Activated CD8-positive, alpha-beta memory T cell treated with anti-CD3 and anti-CD28 coated beads, Interleukin-2, amount 50 U/mL, for 1 hour (primary cell): ENCODE measurements around the gene ERCC6L2.

Experiments used
- DNase-seq: peaks from one replicate; pipeline ENCODE4 v3.0.0-alpha.2; 2020; ENCODE audit errors: extremely low read depth

ERCC6L2 gene

GRCh38 chr9:95870352-95870751, 5.1 kb upstream of the ERCC6L2 start:
- no peak for DNase-seq

DNA sequence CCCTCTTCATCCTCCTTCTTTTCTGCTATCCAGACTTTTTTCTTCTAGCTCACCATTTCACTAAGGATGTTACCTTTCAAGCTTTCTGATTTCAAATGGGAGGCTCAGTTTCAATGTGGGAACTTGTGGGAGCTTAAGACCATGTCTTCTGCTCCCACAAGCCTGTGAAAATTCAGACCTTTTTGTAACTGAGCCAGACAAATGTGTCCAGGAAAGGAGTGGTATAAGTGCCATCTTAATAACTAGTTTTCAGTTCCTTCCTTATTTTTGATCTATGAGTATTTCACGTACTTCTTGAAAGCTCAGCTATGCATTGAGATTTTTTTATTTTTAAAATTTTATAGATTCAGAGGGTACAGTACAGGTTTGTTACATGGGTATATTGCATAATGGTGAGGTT, 4.6 kb upstream of the ERCC6L2 start:
- no peak for DNase-seq

GRCh38 chr9:95874303-95874988, 1.0 kb upstream of the ERCC6L2 start:
- no peak for DNase-seq

- peak; percentile 23 for DNase-seq
Measured at GRCh38 chr9:95874989-95875304, 544 bp upstream of the ERCC6L2 start.

GRCh38 chr9:95876138-95876444, 600 bp downstream of the ERCC6L2 start:
- DNase-seq = no peak

DNA sequence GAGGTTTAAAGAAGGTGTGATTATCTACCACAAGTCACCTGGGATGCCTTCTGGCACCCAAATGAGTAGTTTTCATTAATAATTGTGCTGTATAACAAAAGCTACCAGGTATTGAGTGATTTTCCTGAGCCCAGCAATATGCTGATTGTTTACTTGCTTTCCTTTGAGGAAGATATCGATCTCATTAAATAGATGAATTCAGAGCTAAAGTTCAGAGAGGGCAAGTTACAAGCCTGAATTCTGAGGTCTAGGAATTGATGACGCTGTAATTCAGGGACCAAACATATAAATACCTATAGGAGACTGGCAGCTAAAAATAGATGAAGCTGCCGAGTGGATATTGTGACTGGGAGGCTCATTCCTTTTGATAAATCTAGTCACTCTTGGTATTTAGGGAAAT, 1.1 kb downstream of the ERCC6L2 start:
- no peak for DNase-seq

- DNase-seq = no peak
Measured at GRCh38 chr9:95877984-95878383, 2.5 kb downstream of the ERCC6L2 start.

GRCh38 chr9:95879591-95879990, 4.1 kb downstream of the ERCC6L2 start:
- DNase-seq = no peak

GRCh38 chr9:95880021-95880690, 4.7 kb downstream of the ERCC6L2 start:
- no peak for DNase-seq

DNA sequence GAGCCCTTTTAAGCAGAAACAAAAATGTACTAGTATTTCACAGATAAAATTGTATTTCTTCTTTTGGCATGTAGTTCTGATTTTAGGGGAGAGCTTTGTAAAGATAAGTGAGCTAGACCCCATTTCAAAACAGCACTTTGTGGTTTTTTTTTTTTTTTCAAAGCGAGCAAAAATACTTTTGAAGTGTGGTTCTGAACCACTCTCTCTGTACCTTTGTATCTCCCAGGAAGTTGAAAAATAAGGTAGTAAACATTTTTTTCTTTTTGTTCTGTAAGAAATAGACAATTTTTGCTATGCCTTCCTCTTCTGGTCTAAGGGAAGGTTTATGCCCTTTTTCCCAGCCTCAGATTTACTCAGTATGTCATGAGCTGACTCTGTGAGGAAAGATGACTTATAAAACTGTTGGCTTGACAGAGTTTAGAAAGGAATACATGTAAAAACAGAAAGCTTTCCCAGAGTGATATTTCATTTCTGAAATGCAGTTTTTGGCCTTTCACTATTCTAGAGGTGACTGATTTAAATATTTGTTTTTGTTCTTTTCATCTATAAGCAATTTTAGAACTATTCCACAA, 12.5 kb downstream of the ERCC6L2 start:
- DNase-seq = no peak

- DNase-seq = no peak
Measured at GRCh38 chr9:95890594-95890993, 15.1 kb downstream of the ERCC6L2 start.

DNA sequence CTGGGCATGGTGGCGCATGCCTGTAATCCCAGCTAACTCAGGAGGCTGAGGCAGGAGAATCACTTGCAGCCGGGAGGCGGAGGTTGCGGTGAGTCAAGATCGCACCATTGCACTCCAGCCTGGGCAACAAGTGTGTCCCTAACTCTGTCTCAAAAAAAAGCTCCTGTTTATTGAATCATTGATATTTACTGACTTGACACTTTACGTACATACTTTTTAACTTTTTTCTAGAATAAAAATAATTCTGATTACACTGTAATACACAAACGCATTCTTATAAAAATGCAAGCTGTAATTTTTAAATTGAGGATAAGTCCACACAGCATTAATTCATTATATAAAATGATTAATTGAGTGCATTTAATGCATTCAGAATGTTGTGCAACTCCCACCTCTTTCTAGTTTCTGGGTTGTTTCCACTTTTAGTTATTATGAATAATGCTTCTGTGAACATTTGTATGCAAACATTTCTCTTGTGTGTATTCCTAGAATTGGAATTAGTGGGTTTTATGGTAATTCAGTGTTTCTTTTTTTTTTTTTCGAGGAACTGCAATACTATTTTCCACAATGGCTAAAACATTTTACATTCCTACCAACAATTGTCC, 15.7 kb downstream of the ERCC6L2 start:
- DNase-seq = no peak

GRCh38 chr9:95892690-95893089, 17.2 kb downstream of the ERCC6L2 start:
- DNase-seq = no peak

GRCh38 chr9:95896580-95896979, 21.1 kb downstream of the ERCC6L2 start:
- DNase-seq = no peak

DNA sequence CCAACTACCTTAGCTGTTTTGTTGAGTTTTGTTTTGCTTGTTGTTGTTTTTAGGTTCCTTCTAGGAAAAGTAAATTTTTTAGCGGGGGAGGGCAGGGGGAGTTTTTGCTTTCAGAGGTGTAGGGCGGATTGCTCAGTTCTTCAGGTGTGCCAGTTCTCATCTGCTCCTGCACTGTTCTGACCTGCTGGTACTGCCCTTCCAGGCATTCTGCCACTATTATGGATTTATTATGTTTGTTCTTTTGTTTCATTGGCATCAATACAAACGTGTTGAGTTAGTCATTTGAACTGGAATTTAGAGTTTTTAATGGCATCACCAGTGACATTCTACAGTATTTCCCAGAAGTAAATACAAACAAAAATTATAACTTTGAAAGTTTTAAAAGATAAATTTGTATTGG, 26.0 kb downstream of the ERCC6L2 start:
- DNase-seq = no peak

DNA sequence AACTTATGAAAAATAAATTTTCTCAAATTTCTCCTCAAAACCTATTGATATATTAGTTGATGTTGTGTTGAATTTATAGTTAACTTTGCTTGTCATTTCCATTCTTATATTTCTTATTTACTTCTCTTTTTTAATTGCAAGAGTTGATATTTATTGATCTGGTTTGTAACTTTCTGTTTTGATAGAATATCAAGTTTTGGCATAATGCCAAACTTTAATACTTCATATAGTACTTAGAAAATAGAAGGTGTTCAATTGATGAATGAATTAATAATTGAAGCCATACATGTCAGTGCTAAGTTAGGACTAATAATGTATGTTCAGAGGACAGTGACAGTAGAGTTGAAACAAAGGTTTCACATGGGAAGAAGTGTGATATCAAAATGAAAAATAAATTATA, 27.9 kb downstream of the ERCC6L2 start:
- DNase-seq = no peak

GRCh38 chr9:95907794-95908193, 32.3 kb downstream of the ERCC6L2 start:
- no peak for DNase-seq

GRCh38 chr9:95910023-95910707, 34.7 kb downstream of the ERCC6L2 start:
- DNase-seq = no peak

- DNase-seq = no peak
Measured at GRCh38 chr9:95910770-95911340, 35.4 kb downstream of the ERCC6L2 start.

DNA sequence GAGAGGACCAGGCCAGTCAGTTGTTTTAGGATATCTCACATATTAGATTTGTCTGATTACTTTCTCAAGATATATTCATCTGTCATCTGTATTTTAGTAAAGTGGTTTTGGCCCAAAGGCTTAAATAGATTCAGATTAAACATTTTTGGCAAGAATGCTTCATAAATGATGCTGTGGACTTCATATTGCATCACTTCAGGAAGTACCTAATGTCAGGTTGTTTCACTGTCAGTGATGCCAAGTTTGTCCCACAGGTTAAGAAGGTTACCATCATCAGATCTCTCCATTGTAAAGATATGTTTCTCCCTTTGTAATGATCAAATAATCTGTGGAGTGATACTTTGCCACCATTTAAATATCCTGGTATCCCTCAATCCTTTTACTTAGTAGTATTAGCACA, 37.3 kb downstream of the ERCC6L2 start:
- DNase-seq = no peak

DNA sequence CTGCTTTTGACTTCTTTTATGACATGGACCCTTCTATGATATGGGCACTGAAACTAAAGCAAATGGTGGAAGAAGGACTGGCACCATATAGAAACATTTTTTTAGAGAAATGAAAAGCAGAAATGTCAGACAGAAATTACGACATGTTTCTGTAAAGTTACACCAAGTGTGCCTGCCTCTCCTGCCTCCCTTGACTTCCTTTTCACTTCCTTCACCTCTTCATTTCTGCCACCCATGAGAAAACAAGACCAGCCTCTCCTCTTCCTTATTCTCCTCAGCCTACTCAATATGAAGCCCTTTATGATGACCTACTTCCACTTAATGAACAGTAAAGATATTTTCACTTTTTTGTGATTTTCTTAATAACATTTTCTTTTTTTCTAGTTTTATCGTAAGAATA, 44.5 kb downstream of the ERCC6L2 start:
- DNase-seq = no peak

GRCh38 chr9:95923794-95924193, 48.3 kb downstream of the ERCC6L2 start:
- no peak for DNase-seq
